Activated T-cell treated with anti-CD3 and anti-CD28 coated beads for 4 hours (primary cell): ENCODE data around the gene DOC2A.
A peak's percentile ranks its signal among the peaks of the same experiment; 100 is the strongest.
"Not testable (repeated sequence)": the region's sequence is repeated elsewhere in the genome, so short reads cannot be mapped to it uniquely, and the experiment has no call there.

Source experiments
- DNase-seq: peaks from one replicate; pipeline ENCODE4 v3.0.0-alpha.2; 2020

DOC2A gene

GRCh38 chr16:30026449-30026848, 15.6 kb upstream of the DOC2A start:
- DNase-seq: no peak

- DNase-seq: no peak
Measured at GRCh38 chr16:30025574-30025973, 14.7 kb upstream of the DOC2A start.

- no peak for DNase-seq
Measured at GRCh38 chr16:30025156-30025555, 14.3 kb upstream of the DOC2A start.

DNA sequence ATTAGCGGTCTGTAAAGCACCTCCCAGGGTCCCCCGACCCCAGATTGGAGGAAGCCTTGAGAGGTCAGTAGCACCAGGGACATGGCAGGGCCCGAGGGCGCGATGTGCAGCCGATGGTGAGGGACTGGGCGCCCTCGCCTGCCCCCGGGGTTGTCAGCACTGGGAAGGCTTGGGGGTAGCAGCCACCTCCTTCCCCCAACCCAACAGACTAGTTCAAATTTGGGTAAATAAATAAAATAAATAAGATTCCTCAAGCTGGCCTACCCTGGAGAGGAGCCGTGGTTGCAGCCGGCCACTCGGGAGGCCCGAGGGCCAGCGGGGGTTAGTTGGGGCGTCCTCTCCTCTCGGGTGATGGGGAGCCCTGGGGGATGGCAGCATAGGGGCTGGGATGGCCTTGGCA, 13.6 kb upstream of the DOC2A start:
- DNase-seq: no peak

DNA sequence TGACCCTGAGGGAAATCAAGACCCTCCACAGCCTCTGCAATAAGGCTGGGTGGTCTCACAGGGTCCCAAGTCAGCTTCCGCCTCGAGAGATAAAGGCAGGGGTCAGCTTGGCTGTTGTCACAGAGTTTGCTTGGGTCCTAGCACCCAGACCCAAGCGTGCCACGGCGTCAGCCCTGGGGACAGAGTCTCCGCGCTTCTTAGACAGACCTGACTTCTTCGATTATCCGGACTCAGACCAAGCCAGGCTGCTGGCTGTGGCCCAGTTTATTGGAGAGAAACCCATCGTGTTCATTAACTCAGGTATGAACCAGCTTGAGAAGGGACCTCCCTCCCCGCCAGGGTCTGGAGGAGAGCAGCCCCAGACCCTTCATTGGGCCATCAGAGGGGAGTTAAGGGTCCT, 12.8 kb upstream of the DOC2A start:
- DNase-seq: no peak

DNA sequence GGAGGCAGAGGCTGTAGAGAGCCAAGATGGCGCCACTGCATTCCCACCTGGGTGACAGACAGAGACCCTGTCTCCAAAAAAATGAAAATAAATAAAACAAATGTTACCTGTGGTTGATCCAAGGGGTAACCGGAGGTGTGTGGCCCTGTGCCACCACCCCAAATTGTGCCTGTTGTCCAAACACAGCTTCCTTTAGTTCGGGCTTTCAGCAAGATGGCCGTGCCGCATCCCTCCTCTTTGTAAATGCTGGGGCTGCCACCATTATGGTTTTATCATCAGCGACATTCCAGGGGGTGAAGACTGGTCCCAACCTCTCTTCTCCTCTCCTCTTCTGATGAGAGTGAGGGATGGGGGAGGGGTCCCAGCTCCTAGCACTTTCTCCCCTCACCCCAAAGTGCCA, 12.1 kb upstream of the DOC2A start, which contains the start of gene C16orf92:
C16orf92 (plus strand) TSS at position 312 of the 400 bp plus-strand sequence. CDS start 143 bp downstream, outside the sequence.
- no peak for DNase-seq

DNA sequence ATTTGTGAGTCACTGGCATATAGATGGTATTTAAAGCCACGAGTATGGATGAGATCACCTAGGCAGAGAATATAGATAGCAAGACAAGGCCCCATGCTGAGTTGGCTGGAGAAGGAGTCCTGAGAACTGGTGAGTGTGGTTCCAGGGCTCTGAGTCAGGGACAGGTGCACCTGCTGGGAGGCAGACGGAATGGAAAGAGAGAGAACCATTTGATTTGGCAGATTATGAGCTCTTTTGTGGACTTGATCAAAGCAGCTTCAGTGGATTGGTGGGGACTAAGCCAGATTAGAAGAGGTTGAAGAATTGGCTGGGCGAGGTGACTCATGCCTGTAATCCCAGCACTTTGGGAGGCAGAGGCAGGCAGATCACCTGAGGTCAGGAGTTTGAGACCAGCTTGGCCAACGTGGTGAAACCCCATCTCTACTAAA, 7.9 kb upstream of the DOC2A start:
- DNase-seq: no peak

- DNase-seq: not testable (repeated sequence)
Measured at GRCh38 chr16:30017937-30018336, 7.1 kb upstream of the DOC2A start.

- no peak for DNase-seq
Measured at GRCh38 chr16:30017277-30017656, 6.4 kb upstream of the DOC2A start.

DNA sequence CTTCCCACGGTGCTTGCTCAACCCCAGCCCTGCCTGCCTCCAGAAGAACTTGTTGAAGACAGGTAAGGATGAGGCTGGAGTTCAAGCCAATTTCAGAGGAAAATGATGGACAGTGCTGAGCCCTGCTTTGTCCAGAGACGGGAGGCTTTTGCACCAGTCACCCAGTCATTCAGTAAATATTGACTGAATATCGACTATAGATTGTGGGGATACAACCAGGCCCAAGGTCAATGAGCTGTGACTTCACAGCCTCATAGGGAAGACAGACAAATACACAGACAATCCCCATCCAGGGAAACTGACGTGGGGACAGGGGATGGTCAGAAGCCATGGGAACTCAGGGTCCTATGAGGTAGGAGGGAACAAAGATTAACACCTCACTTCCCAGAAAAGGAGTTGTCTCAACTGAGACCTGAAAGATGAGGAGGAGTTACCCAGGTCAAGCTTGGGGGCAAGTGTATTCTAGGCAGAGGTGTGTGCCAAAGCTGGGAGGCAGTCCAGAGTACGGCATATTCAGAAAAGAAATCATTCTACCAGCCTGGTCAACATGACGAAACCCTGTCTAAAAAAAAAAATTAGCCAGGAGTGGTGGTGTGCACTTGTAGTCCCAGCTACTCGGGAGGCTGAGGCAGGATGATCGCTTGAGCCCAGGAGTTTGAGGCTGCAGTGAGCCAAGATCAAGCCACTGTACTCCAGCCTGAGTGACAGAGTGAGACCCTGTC, 5.9 kb upstream of the DOC2A start:
- no peak for DNase-seq

- DNase-seq: not testable (repeated sequence)
Measured at GRCh38 chr16:30015450-30015849, 4.6 kb upstream of the DOC2A start.

GRCh38 chr16:30012598-30012997, 1.8 kb upstream of the DOC2A start:
- not testable (repeated sequence) for DNase-seq

GRCh38 chr16:30011714-30012504, 1.1 kb upstream of the DOC2A start:
- no peak for DNase-seq

- no peak for DNase-seq
Measured at GRCh38 chr16:30009990-30010843, 610 bp downstream of the DOC2A start.

DNA sequence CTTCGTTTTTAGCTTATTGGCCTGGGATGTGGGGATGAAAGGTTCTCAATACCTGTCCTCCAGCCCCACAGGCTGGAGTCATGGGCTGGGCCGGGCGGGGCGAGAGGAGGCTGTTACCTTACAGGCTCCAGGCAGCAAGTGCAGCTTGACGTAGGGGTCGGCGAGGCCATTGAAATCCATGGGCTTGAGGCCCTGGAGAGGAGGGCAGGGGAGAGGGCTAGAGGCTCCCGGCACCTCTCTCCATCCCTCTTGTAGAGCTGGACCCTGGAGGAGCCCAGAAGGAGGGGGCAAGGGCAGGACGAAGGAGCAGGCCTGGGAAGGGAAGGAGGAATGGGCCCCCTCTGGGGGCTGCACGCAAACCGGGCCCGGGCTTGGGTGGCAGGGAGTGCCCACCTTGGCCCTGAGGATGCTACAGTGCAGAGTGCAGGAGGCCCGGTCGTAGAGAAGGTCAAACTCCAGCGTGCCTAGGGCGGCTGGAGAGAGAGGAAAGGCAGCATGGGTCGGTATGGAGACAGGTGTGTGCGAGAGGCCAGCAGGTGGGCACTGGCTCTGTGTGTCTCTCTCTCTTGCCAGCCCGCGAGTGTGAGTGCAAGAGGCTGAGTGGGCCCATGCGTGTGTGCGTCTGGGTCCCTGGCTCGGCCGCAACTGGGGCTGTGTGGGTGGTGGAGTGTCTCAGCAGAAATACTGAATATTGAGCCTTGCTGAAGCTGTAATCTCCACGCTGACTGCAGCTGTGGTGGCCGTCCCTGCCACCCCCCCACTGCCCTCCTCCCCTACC, 1.6 kb downstream of the DOC2A start:
- no peak for DNase-seq

- DNase-seq: no peak
Measured at GRCh38 chr16:30007378-30007895, 3.4 kb downstream of the DOC2A start.

- no peak for DNase-seq
Measured at GRCh38 chr16:30006659-30007377, 4.0 kb downstream of the DOC2A start.

GRCh38 chr16:30006095-30006473, 4.7 kb downstream of the DOC2A start:
- no peak for DNase-seq

DNA sequence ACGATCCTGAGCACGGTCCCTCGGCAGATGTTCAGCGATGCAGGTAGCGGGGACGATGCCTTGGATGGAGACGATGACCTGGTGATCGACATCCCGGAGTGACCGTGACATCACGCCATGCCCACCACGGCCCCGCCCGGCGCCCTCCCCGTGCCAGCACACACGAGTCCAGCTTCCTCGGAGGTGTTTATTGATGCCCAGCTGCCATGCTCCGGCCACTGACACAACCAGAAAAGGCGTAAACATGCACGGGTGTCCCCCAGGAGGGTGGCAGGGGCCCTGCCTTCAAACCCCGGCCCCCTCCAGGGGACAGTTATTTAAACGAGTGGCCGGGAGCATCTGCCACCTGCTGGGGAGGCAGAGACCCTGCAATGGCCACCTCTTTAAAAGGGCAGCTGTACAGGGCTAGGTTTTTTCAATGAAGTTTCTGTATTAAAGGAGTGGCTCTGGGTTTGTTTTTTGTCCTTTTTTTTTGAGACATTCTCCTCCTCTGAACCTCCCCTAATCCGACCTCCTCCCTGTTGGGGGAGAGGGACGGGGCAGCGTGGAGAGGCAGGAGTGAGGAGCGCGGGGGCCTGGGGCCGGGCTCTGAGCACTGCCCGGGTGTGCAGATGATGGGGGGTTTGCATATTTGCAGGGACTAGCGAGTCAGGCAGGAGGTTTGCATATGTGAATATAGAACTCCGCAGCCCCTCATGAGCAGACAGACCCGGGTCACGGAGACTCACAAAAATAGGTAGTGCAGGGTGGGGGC, 5.3 kb downstream of the DOC2A start:
- peak; percentile 21 for DNase-seq

DNA sequence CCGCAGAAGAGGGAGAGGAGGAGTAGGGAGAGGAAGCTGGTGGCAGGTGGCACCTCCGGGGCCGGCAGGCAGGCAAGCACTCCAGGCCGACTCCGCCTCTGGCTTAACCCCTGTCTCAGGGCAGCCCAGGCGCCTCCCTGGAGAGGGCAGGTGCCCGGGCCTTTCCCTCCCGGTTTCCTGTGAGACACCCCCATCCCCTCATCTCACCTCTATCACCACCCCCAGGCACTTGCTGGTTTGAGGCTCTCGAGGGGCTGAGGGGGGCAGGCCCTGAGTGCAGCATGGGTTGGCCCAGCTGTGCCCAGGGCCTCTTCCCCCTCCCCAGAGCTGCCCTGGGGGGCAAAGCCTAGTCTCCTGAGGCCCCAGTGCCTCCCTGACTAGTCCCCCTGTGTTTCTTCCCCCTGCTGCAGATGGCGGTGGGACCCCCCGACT, 6.0 kb downstream of the DOC2A start:
- DNase-seq: no peak

DNA sequence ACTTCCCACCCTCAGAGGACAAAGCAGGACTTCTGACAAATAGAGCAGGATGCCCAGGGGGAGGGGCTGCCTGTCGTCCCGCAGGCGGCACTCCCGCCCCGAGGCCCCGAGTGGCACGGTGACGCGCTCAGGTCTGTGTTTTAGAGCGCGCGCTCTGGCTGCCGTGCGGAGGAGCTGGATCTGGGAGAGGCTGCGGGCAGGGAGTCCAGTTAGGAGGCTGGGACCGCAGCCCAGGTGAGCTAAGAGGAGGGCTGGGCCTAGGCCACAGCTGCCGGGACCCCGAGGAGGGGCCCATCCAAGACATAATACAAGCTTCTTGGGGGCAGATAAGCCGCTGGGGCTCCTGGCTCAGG, 6.4 kb downstream of the DOC2A start:
- no peak for DNase-seq
